ENCODE measurements around the gene NKD2. TPM values are rescaled to one million over a fixed set of nuclear protein-coding genes. Genes with fewer than 3 reads are reported as not detected.

NKD2 gene
- total RNA-seq, 1 donor from 2014 or later = 65.1 TPM

DNA sequence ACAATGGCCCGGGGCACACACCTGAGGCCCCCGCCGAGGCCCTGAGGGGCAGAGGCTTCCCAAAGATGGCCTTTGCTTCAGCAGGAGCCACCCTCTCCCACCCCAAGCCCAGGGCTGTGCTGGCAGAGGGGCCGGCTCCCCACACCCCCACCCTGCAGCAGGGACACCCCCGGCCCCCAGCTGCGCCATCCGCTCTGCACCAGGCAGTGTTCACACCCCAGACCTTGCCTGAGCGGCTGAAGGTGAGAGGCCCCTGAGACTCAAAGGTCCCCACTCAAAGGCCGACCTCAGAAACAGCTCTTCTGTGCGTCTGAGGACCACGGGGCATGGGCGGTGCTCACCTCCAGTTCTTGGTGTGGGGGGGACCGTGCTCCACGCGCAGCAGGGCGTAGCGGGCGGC is 65.6 kb downstream of the NKD2 start:
- H3K27me3 Mint-ChIP-seq (ENCODE audit: low read depth) = no peaks in the 10 kb centered on the region
- no peak overlapping the region for H3K27ac Mint-ChIP-seq
- TF ChIP-seq, protein P1, sequence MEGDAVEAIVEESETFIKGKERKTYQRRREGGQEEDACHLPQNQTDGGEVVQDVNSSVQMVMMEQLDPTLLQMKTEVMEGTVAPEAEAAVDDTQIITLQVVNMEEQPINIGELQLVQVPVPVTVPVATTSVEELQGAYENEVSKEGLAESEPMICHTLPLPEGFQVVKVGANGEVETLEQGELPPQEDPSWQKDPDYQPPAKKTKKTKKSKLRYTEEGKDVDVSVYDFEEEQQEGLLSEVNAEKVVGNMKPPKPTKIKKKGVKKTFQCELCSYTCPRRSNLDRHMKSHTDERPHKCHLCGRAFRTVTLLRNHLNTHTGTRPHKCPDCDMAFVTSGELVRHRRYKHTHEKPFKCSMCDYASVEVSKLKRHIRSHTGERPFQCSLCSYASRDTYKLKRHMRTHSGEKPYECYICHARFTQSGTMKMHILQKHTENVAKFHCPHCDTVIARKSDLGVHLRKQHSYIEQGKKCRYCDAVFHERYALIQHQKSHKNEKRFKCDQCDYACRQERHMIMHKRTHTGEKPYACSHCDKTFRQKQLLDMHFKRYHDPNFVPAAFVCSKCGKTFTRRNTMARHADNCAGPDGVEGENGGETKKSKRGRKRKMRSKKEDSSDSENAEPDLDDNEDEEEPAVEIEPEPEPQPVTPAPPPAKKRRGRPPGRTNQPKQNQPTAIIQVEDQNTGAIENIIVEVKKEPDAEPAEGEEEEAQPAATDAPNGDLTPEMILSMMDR (IDR thresholded peaks at IDR 0.05; ENCODE audit: unreplicated experiment) = no peak
- no peak overlapping the region for H3K4me3 Mint-ChIP-seq
- no peak for DNase-seq (ENCODE audit: low spot score in 2 of 2, unreplicated experiment in 2 of 2)
- no peaks in the 10 kb centered on the region for H3K4me1 Mint-ChIP-seq
- H3K9me3 Mint-ChIP-seq = no peaks in the 10 kb centered on the region
- H3K36me3 Mint-ChIP-seq = peaks cover 9% of the 10 kb centered on the region

- H3K4me3 Mint-ChIP-seq = no peak overlapping the region
- H3K27ac Mint-ChIP-seq = no peak overlapping the region
- no peaks in the 10 kb centered on the region for H3K9me3 Mint-ChIP-seq
- H3K4me1 Mint-ChIP-seq = no peaks in the 10 kb centered on the region
- no peaks in the 10 kb centered on the region for H3K27me3 Mint-ChIP-seq (ENCODE audit: low read depth)
- no peak for DNase-seq (ENCODE audit: low spot score in 2 of 2, unreplicated experiment in 2 of 2)
- peaks cover 9% of the 10 kb centered on the region for H3K36me3 Mint-ChIP-seq
- TF ChIP-seq, protein P1 (IDR thresholded peaks at IDR 0.05; ENCODE audit: unreplicated experiment) = no peak
Observed at GRCh38 chr5:1074816-1075554, 66.4 kb downstream of the NKD2 start.

DNA sequence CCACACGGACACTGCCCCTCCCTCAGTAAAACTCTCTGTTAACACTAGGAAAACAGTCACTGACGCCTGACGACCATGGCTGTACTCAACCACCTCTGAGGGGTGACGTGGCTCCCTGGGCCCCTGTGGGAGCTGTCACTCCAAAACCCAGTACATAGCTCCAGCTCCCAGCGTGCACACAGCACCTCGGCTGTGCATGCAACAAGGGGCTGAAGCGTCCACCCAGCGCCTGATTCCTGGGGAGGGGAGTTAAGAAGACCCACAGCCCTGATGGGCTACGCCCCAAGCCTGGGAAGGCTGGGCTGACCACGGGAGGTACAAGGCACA is 66.9 kb downstream of the NKD2 start:
- H3K27me3 Mint-ChIP-seq (ENCODE audit: low read depth) = no peaks in the 10 kb centered on the region
- H3K36me3 Mint-ChIP-seq = peaks cover 9% of the 10 kb centered on the region
- TF ChIP-seq, protein P1 (IDR thresholded peaks at IDR 0.05; ENCODE audit: unreplicated experiment) = no peak
- DNase-seq (ENCODE audit: low spot score in 2 of 2, unreplicated experiment in 2 of 2) = no peak
- no peaks in the 10 kb centered on the region for H3K4me1 Mint-ChIP-seq
- H3K27ac Mint-ChIP-seq = no peak overlapping the region
- H3K9me3 Mint-ChIP-seq = no peaks in the 10 kb centered on the region
- no peak overlapping the region for H3K4me3 Mint-ChIP-seq

DNA sequence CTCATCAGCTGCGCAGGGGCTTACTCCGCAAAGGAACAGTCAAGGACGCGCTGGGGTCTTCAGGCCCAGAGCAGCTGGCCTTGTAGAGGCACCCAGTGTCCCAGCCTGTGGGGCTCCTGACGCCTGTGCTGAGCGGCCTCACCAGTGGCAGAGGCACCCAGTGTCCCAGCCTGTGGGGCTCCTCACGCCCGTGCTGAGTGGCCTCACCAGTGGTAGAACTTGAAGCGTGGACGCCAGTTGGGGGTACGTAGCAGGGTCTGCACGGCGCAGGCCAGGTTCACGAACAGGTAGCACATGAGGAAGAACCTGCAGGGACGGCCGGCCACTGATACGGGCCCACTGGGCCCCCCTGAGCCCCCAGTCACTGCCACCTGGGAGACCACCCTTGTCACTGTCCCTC is 67.3 kb downstream of the NKD2 start:
- Mint-ChIP-seq H3K27me3 (ENCODE audit: low read depth) (no peaks in the 10 kb centered on the region), H3K4me3 (no peak overlapping the region), H3K4me1 (no peaks in the 10 kb centered on the region), H3K36me3 (peaks cover 11% of the 10 kb centered on the region), H3K27ac (no peak overlapping the region), H3K9me3 (no peaks in the 10 kb centered on the region)
- TF ChIP-seq, protein P1 (IDR thresholded peaks at IDR 0.05; ENCODE audit: unreplicated experiment) = no peak
- DNase-seq (ENCODE audit: low spot score in 2 of 2, unreplicated experiment in 2 of 2) = no peak

DNA sequence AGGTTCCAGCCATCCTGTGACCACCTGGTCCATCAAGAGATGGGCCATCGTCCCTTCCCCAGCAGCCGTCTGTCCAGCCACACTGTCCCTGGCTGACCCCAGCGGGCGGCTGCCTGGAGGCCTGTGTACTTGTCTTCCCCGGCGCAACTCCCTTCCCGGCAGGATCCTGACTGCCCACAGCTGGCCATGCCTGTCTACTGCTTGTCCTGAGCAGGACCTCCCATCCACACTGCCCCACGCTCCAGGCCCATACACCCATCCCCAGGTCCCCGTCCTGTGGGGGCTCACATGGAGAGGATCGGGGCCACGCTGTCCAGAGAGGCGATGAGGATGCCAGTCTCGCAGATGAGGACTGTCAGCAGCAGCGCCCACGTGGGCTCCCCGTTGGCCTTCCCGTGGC is 67.8 kb downstream of the NKD2 start:
- no peak for DNase-seq (ENCODE audit: low spot score in 2 of 2, unreplicated experiment in 2 of 2)
- peaks cover 13% of the 10 kb centered on the region for H3K36me3 Mint-ChIP-seq
- TF ChIP-seq, protein P1 (IDR thresholded peaks at IDR 0.05; ENCODE audit: unreplicated experiment) = no peak
- H3K27ac Mint-ChIP-seq = no peak overlapping the region
- H3K4me3 Mint-ChIP-seq = no peak overlapping the region
- no peaks in the 10 kb centered on the region for H3K9me3 Mint-ChIP-seq
- H3K4me1 Mint-ChIP-seq = no peaks in the 10 kb centered on the region
- H3K27me3 Mint-ChIP-seq (ENCODE audit: low read depth) = no peaks in the 10 kb centered on the region

- no peak for DNase-seq (ENCODE audit: low spot score in 2 of 2, unreplicated experiment in 2 of 2)
- TF ChIP-seq, protein P1 (IDR thresholded peaks at IDR 0.05; ENCODE audit: unreplicated experiment) = no peak
- Mint-ChIP-seq H3K36me3 (peaks cover 13% of the 10 kb centered on the region), H3K9me3 (no peaks in the 10 kb centered on the region), H3K27ac (no peak overlapping the region), H3K27me3 (ENCODE audit: low read depth) (no peaks in the 10 kb centered on the region), H3K4me3 (no peak overlapping the region), H3K4me1 (no peaks in the 10 kb centered on the region)
Observed at GRCh38 chr5:1077026-1077425, 68.4 kb downstream of the NKD2 start.
